IMR-90 (cell line): Measurements from ENCODE around the gene RMDN2.

Experiments
- BHLHE40 ChIP-seq: fragments of 150-350 bp; IDR thresholded peaks from 2 replicates; pipeline ENCODE4 v1.6.1; 2016; ENCODE audit warnings: mild to moderate bottlenecking, low read depth, low read length
- CEBPB ChIP-seq: IDR thresholded peaks from 2 replicates; pipeline ENCODE4 v1.6.1; 2012; ENCODE audit warnings: low read depth, low read length, improper control_type of control experiment
- FOS ChIP-seq: fragments of 150-350 bp; IDR thresholded peaks from 2 replicates; pipeline ENCODE4 v1.6.1; 2016; ENCODE audit warnings: low read depth, low read length
- MAZ ChIP-seq: IDR thresholded peaks from 2 replicates; pipeline ENCODE4 v1.6.1; 2012; ENCODE audit warnings: low read depth, mild to moderate bottlenecking, low read length, improper control_type of control experiment, moderate library complexity, borderline replicate concordance
- MXI1 ChIP-seq: IDR thresholded peaks from 2 replicates; pipeline ENCODE4 v1.6.1; 2012; ENCODE audit warnings: low read depth, mild to moderate bottlenecking, low read length, moderate library complexity, borderline replicate concordance
- NFE2L2 ChIP-seq: fragments of 150-350 bp; IDR thresholded peaks from 2 replicates; pipeline ENCODE4 v1.6.1; 2016; ENCODE audit warnings: low read depth, mild to moderate bottlenecking, low read length
- POLR2A ChIP-seq: IDR thresholded peaks from 2 replicates; pipeline ENCODE4 v1.6.1; 2012; ENCODE audit warnings: mild to moderate bottlenecking, low read depth, low read length
- RCOR1 ChIP-seq: IDR thresholded peaks from 2 replicates; pipeline ENCODE4 v1.6.1; 2012; ENCODE audit warnings: mild to moderate bottlenecking, low read length, improper control_type of control experiment; ENCODE audit not compliant: insufficient replicate concordance
- RFX5 ChIP-seq: IDR thresholded peaks from 2 replicates; pipeline ENCODE4 v1.8.0; 2012; ENCODE audit warnings: low read depth, mild to moderate bottlenecking, low read length, moderate library complexity
- SMC3 ChIP-seq: fragments of 150-350 bp; IDR thresholded peaks from 2 replicates; pipeline ENCODE4 v1.6.1; 2016; ENCODE audit warnings: low read depth, mild to moderate bottlenecking, antibody characterized with exemption, low read length, moderate library complexity
- TF ChIP-seq, protein P1 (sequence below): conservative IDR thresholded peaks from 2 replicates; pipeline ENCODE4 v1.5.1; 2012; ENCODE audit warnings: mild to moderate bottlenecking, low read depth, low read length, improper control_type of control experiment
- TF ChIP-seq, protein P2 (sequence below): fragments of 150-350 bp; IDR thresholded peaks from 2 replicates; pipeline ENCODE4 v1.6.1; 2016; ENCODE audit warnings: low read depth, mild to moderate bottlenecking, low read length, moderate library complexity, borderline replicate concordance

DNA sequence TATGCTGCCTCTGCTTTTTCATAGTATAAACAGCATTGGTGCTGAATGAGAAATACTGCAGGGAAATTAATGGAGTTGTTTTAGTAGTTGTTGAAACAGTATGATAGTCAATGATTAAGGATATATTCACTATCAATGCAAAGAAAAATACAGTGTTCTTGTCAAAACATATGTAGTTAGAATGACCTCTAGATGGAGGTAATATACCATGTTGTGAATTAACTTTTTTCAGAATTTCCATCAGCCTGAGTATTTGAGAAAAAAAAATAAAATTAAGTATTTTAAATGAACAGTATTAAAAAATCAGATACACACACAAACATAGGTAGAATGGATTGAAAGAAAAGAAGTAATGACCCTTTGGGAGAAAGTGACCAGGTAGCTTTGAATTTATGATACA lies 59.5 kb downstream of the RMDN2 start:
- TF ChIP-seq SMC3, result peak; percentile 54
- TF ChIP-seq RCOR1, result no peak
- TF ChIP-seq, protein P1, sequence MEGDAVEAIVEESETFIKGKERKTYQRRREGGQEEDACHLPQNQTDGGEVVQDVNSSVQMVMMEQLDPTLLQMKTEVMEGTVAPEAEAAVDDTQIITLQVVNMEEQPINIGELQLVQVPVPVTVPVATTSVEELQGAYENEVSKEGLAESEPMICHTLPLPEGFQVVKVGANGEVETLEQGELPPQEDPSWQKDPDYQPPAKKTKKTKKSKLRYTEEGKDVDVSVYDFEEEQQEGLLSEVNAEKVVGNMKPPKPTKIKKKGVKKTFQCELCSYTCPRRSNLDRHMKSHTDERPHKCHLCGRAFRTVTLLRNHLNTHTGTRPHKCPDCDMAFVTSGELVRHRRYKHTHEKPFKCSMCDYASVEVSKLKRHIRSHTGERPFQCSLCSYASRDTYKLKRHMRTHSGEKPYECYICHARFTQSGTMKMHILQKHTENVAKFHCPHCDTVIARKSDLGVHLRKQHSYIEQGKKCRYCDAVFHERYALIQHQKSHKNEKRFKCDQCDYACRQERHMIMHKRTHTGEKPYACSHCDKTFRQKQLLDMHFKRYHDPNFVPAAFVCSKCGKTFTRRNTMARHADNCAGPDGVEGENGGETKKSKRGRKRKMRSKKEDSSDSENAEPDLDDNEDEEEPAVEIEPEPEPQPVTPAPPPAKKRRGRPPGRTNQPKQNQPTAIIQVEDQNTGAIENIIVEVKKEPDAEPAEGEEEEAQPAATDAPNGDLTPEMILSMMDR, result peak; percentile 53
- TF ChIP-seq, protein P2, sequence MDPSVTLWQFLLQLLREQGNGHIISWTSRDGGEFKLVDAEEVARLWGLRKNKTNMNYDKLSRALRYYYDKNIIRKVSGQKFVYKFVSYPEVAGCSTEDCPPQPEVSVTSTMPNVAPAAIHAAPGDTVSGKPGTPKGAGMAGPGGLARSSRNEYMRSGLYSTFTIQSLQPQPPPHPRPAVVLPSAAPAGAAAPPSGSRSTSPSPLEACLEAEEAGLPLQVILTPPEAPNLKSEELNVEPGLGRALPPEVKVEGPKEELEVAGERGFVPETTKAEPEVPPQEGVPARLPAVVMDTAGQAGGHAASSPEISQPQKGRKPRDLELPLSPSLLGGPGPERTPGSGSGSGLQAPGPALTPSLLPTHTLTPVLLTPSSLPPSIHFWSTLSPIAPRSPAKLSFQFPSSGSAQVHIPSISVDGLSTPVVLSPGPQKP, result no peak
- no peak for TF ChIP-seq RFX5
- TF ChIP-seq MXI1, result no peak
- no peak for TF ChIP-seq POLR2A
- TF ChIP-seq FOS, result no peak
- TF ChIP-seq MAZ, result no peak
- no peak for TF ChIP-seq CEBPB
- no peak for TF ChIP-seq BHLHE40
- TF ChIP-seq NFE2L2, result no peak
